GM12874 (cell line): Measurements from ENCODE around the gene RAB31.

Experiments
- CTCF ChIP-seq: IDR thresholded peaks from 2 replicates; pipeline ENCODE4 v1.5.1; 2011; ENCODE audit warnings: low read depth, mild to moderate bottlenecking, control low read depth, low read length, moderate library complexity; ENCODE audit not compliant: insufficient read depth

RAB31 gene

DNA sequence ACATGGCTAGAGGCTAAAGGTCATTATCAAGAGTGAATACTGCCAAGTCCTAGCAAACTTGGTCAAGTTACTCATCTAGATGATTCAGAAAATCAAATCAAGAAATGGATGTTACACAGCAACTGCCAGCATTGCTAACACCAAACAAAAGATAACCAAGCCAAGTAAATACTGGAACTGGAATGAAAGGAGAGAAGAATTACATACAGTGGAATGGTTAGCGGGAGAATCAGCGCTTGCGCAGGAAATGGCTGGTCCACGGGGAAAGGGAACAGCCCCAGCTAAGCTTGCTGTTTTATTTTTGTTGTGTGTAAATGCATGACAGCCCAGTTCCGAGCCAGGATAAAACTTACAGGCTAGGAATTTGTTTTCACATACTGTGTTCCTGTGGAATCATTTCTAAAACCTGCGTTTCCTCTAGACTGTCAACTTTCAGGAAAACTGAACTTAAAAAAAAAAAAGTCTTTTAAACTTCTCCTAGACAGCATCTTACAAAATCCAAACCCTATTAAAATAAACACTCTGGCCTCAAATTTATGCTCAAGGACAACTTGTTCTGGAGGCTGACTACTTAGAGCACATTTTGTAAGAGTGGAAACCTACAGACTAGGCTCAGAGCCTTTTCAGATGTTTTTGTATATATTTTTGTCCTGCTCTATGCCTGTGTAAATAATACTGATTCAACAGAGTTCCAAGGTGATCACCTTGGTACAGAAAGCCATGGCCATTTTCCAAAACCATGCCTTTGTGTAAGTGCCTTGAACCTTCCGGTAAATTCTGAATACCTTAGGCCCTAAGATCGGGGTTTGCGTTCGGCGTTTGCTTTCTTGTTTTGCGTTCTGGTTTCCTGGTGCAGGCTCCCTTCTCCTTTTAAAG, 146.9 kb downstream of the RAB31 start:
- TF ChIP-seq CTCF = no peak

DNA sequence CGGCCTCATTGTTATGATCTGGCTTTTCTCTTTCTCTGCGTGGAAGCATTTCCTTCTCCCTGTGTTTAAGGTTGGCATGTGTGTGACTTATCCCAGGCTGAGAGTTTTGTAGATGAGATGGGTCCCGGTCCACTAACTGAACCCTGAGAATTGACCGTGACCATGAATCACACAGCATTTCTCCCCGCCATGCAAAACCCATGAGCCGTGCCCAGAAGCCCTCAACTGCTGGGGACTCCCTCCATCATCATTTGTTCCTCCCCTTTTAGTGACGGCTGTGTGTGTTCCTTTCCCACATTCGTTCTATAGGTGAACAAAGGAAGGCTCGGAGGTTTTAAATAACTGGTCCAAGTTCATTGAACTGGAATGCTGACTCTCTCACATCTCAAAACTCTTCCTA, 147.6 kb downstream of the RAB31 start:
- TF ChIP-seq CTCF = no peak

- no peak for TF ChIP-seq CTCF
Measured at GRCh38 chr18:9856092-9856491, 148.0 kb downstream of the RAB31 start.

GRCh38 chr18:9858642-9859041, 150.5 kb downstream of the RAB31 start:
- no peak for TF ChIP-seq CTCF

- no peak for TF ChIP-seq CTCF
Measured at GRCh38 chr18:9859232-9859631, 151.1 kb downstream of the RAB31 start.

DNA sequence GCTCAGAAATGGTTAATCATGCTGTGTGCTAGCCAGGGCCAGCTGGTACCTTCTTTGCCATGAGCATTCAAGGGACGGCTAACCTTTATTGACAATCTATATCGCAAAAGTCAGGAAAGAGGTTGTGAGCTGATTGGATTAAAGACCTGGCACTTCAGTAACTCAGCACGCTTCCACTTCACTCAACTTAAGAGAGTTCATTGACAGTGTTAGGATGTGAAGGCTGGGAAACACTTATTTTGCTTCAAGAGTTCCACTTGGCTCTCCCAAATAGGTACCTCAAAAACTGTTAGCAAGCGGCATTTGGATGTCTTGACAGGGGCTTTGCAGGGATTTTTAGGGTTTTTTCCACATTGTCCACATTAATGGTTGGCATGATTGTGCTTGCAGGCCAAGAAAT, 152.6 kb downstream of the RAB31 start:
- TF ChIP-seq CTCF = no peak

DNA sequence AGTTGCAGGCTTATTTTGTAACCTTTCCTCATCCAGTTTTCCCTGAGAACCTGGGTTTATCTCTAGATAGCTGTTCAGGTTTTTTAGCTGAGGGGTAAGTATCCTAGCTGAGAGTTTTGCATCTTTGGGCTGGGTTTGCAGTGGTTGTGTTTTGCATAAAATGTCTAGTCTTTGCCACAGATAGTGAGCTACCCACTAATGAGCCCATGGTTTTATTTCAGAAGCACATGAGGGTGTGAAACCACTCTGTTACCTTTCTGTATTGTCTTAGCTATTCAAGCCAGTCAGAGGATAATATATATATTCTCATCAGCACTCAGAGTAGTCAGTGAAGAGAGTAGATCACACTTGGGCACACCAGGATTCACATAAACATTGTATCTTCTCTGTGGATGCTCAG, 153.1 kb downstream of the RAB31 start:
- TF ChIP-seq CTCF = no peak
